HG03378 (cell line): ENCODE measurements around the gene CFHR1.
A peak's percentile ranks its signal among the peaks of the same experiment; 100 is the strongest.
"Not testable (repeated sequence)": the region's sequence is repeated elsewhere in the genome, so short reads cannot be mapped to it uniquely, and the experiment has no call there.

Experiments
- ATAC-seq: cut with Tn5 transposase; IDR thresholded peaks from one replicate; pipeline ENCODE4 v1.9.1; 2021; ENCODE audit warnings: mild to moderate bottlenecking, moderate library complexity; ENCODE audit not compliant: unreplicated experiment

CFHR1 gene

GRCh38 chr1:196819531-196819930 is at the start of gene CFHR1:
TSS of gene CFHR1 (plus strand) at chr1:196819731. CDS start at chr1:196819845, 114 bp downstream.
- ATAC-seq: not testable (repeated sequence)

GRCh38 chr1:196769823-196770222 is 49.7 kb upstream of the CFHR1 start:
- ATAC-seq: not testable (repeated sequence)

- ATAC-seq: no peak
Measured at GRCh38 chr1:196773713-196774112, 45.8 kb upstream of the CFHR1 start.

- no peak for ATAC-seq
Measured at GRCh38 chr1:196774175-196774574, 45.4 kb upstream of the CFHR1 start.

- peak; percentile 100 for ATAC-seq
Measured at GRCh38 chr1:196774603-196775002, 44.9 kb upstream of the CFHR1 start, which contains the start of gene CFHR3. TSS of gene CFHR3 (plus strand) at chr1:196774840. CDS start at chr1:196774887, 47 bp downstream.

- ATAC-seq: no peak
Measured at GRCh38 chr1:196777603-196778002, 41.9 kb upstream of the CFHR1 start.

- no peak for ATAC-seq
Measured at GRCh38 chr1:196779093-196779492, 40.4 kb upstream of the CFHR1 start.

GRCh38 chr1:196791252-196791651 is 28.3 kb upstream of the CFHR1 start:
- not testable (repeated sequence) for ATAC-seq

GRCh38 chr1:196794103-196794502 is 25.4 kb upstream of the CFHR1 start:
- not testable (repeated sequence) for ATAC-seq

GRCh38 chr1:196797891-196798290 is 21.6 kb upstream of the CFHR1 start:
- ATAC-seq: no peak

- ATAC-seq: not testable (repeated sequence)
Measured at GRCh38 chr1:196801920-196802319, 17.6 kb upstream of the CFHR1 start.

GRCh38 chr1:196808529-196809235 is 10.8 kb upstream of the CFHR1 start:
- ATAC-seq: no peak

GRCh38 chr1:196817442-196817841 is 2.1 kb upstream of the CFHR1 start:
- not testable (repeated sequence) for ATAC-seq

GRCh38 chr1:196827860-196828259 is 8.3 kb downstream of the CFHR1 start:
- peak; percentile 74 for ATAC-seq

GRCh38 chr1:196849613-196850492 is 30.3 kb downstream of the CFHR1 start:
- not testable (repeated sequence) for ATAC-seq

GRCh38 chr1:196856053-196856452 is 36.5 kb downstream of the CFHR1 start:
- ATAC-seq: no peak

GRCh38 chr1:196857188-196857587 is 37.7 kb downstream of the CFHR1 start:
- no peak for ATAC-seq

- ATAC-seq: no peak
Measured at GRCh38 chr1:196858811-196859210, 39.3 kb downstream of the CFHR1 start.

GRCh38 chr1:196860323-196860884 is 40.9 kb downstream of the CFHR1 start:
- no peak for ATAC-seq

- ATAC-seq: no peak
Measured at GRCh38 chr1:196861429-196861828, 41.9 kb downstream of the CFHR1 start.

- no peak for ATAC-seq
Measured at GRCh38 chr1:196866974-196867373, 47.4 kb downstream of the CFHR1 start.
